Right ventricle myocardium inferior (tissue), 1 donor: Measurements from ENCODE around the gene ARHGAP26. TPM values are rescaled to one million over a fixed set of nuclear protein-coding genes. Genes with fewer than 3 reads are reported as not detected.

Source experiments
- ATAC-seq: fragments of 200-7000 bp; cut with Tn5 transposase; one replicate; pipeline ENCODE4 v1.9.1; 2020; ENCODE audit warnings: mild to moderate bottlenecking, moderate library complexity
- DNase-seq: peaks from one replicate; pipeline ENCODE4 v3.0.0; 2021; ENCODE audit errors: missing footprints
- intact Hi-C: fragments of 100-400 bp; cut with DNase I; formaldehyde crosslinking; loops from one replicate; pipeline ENCODE4 v1.11.0; 2022
- total RNA-seq: library from RNA; stranded (reverse); fragmentation: NEBNext Ultra II Directional; extraction: Animal tissue kit (Norgen Biotek cat#: 25700); gene quantifications from one replicate; pipeline ENCODE4 v1.2.1, GENCODE V29; 2021
- donor health status: DM: no; HTN: yes; CAD: no; lungs with severe emphysema.

ARHGAP26 gene
- total RNA-seq, 1 donor from 2014 or later, result 29.8 TPM

GRCh38 chr5:142900927-142901326, 130.8 kb downstream of the ARHGAP26 start:
- DNase-seq (no peak), ATAC-seq (no peak)
- intact Hi-C loops, result no loop called here

DNA sequence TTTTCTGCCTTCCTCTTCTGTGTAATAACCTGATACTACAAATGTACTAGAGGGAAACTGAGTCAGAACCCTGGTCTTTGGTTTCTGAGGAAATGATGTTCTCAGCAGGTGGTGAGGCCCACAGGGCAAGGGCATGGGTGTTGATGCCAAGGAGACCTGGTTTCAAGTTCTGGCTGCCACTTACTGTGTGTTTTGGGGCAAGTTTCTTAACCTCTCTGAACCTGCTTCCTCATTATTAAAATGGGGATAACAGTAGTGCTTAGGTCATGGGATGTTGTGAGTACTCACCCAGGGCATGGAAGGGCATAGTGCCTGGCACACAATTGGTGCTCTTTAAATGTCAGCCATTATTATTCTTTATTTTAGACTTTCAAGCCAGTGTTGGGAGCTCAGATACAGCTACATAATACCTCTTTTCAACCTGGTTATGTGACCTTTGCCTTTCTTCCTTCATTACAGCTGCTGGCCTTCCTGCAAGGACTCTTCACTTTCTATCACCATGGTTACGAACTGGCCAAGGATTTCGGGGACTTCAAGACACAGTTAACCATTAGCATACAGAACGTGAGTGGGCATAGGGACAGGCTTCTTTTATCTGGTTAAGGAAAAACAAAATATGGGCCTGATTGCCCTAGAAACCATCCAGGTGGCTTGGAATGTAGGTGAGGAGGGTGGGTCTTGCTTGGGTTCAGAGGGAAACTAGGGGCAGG, 131.5 kb downstream of the ARHGAP26 start:
- no peak for DNase-seq
- no peak for ATAC-seq
- intact Hi-C loops, result no loop called here

- ATAC-seq (no peak), DNase-seq (no peak)
- intact Hi-C loops, result no loop called here
These were observed 132.2 kb downstream of the ARHGAP26 start for GRCh38 chr5:142902186-142902965.

- DNase-seq (no peak), ATAC-seq (no peak)
- intact Hi-C loops, result no loop called here
These were observed 134.2 kb downstream of the ARHGAP26 start for GRCh38 chr5:142904416-142904815.

GRCh38 chr5:142905348-142905747, 135.2 kb downstream of the ARHGAP26 start:
- intact Hi-C loops, result no loop called here
- DNase-seq (no peak), ATAC-seq (no peak)

DNA sequence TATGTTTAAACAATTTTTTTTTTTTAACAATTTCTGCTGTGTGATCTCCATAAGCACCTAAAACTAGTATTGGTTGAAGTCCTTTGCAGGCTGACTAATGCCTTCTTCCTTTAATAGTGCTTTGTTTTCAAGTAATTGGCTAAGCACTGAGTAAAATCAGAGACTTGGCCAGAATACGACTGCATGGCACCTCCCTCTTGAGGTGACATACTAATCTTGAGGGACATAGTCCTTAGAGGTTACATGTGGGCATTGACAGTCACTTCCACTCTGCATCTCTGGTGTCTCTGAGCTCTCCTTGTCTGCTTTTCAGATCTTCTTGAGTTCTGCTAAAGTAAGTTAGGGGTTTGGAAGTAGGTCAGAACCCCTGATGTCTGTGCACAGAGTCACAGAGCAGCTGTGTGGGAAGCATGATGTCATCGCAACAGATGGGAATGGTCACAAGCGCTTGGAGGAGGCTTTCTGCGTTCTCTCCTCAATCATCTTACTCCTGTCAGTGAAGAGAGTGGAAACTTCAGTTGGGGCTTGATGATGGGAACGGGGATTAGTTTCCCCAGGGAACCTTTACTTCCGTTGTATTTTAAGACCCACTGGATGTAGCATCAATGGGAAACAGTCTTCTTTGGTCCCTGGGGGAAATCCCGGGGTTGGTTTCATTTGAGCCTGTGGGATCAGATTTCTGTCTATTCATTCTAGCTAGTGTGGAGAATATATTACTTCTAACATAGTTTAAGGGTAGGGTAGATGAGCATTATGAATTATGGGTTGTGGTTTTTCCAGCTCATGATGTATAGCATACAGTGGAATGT, 136.9 kb downstream of the ARHGAP26 start:
- intact Hi-C loops, result no loop called here
- DNase-seq, result peak; percentile 59
- peak; percentile 90 for ATAC-seq

GRCh38 chr5:142908659-142909058, 138.5 kb downstream of the ARHGAP26 start:
- ATAC-seq, result no peak
- intact Hi-C loops, result no loop called here
- no peak for DNase-seq

DNA sequence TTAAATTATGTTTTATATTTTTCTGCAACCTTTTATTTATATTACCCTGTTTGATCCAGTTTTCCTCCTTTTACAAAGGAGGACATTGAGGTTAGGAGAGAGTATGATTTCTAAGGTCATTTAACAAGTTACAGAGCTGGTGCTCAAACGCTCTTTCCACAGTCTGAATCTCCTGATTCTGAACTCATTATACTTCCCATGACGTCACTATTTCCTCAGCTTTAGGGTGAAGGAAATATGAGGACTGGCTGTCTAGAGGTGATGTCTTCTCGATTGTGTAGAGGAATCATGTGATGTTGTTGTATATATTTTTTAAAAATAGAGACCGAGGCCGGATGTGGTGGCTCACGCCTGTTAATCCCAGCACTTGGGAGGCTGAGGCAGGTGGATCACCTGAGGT, 140.0 kb downstream of the ARHGAP26 start:
- intact Hi-C loops, result no loop called here
- ATAC-seq (no peak), DNase-seq (no peak)

- no peak for DNase-seq
- intact Hi-C loops, result no loop called here
- no peak for ATAC-seq
These were observed 141.0 kb downstream of the ARHGAP26 start for GRCh38 chr5:142911170-142911569.

- ATAC-seq, result no peak
- intact Hi-C loops, result no loop called here
- no peak for DNase-seq
These were observed 141.6 kb downstream of the ARHGAP26 start for GRCh38 chr5:142911775-142912174.

DNA sequence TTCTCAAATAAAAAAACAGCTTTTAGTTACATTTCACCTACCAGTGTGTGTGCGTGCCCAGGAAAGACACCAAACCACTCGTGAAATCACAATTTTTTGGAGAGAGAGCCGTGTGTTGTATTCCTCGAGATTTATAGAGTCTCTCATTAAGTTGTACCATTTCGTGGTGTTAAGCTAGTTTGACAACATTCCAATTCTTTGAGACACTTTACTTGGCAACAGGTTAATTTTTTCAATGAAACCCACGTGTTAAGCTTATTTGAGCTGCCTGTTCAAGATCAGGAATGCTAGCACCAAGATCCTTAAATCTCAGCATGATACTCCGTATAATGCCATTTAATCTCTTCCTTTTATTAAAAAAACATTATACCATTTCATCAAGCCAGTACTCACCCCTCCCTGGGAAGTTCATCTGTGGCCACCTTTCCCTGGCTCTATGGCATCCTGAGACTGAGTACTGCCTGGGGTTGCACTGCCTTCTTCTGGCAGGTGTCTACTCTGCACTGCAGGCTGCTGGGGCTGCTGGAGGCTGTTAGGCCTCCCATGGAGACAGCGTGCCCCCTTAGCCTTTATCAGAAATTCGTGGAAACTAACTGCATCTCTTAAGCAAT, 143.7 kb downstream of the ARHGAP26 start:
- intact Hi-C loops, result no loop called here
- ATAC-seq (peak; percentile 33), DNase-seq (no peak)

- intact Hi-C loops, result no loop called here
- ATAC-seq (no peak), DNase-seq (no peak)
These were observed 144.9 kb downstream of the ARHGAP26 start for GRCh38 chr5:142915038-142915437.

DNA sequence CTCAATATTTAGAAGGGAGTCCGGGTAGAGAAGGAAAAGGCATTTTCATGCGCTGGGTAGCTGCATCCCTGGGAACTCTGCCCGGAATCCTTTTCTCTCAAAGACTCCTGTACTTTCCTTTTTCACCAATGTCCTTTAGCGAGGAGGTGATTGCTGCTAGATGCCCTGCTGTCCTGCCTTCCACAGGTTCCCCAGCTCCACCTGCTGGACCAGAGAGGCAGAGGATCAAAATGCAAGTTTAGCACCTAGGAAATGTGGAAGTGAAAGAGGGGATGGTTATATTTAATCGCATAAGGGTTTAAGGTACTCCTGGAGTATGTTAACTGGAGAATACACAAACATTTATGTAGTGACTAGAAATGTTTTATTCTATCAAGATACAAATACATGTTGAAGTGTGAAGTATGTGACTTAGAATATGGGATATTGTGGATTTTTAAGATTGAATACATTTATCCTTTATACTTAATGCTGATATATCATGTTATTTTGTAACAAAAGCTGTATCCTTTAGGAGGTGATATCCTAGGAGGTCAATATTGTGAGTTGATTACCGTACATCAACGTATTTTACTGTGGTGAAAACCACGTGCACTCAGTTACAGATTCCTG, 145.7 kb downstream of the ARHGAP26 start:
- ATAC-seq, result peak; percentile 32
- intact Hi-C loops, result no loop called here
- DNase-seq, result no peak

GRCh38 chr5:142918959-142919635, 148.9 kb downstream of the ARHGAP26 start:
- DNase-seq (no peak), ATAC-seq (no peak)
- intact Hi-C loops, result no loop called here

- ATAC-seq (no peak), DNase-seq (no peak)
- intact Hi-C loops, result loop anchor here (5.0 to 10.0 kb wide), 3 partner anchors 264 to 906 kb away; no protein-coding TSS in a partner anchor
These were observed 150.9 kb downstream of the ARHGAP26 start for GRCh38 chr5:142920849-142921612.

GRCh38 chr5:142922223-142922952, 152.2 kb downstream of the ARHGAP26 start:
- ATAC-seq (peak; percentile 65), DNase-seq (no peak)
- intact Hi-C loops, result loop anchor here (5.0 to 10.0 kb wide), 3 partner anchors 262 to 905 kb away; no protein-coding TSS in a partner anchor
